ENCODE measurements around the gene F10. TPM values are rescaled to one million over a fixed set of nuclear protein-coding genes. Genes with fewer than 3 reads are reported as not detected.

F10 gene
- total RNA-seq, 1 experiment from 2014 or later: 0.18 TPM

- intact Hi-C loops (cut with micrococcal nuclease; ENCODE audit: unreplicated experiment) (no loop called here), in situ Hi-C loops (cut with HindIII; ENCODE audit: low pct_unique_long_range_greater_than_20kb, low sequenced_read_pairs) (no loop called here)
- ATAC-seq: no peak
- H3K27ac ChIP-seq (ENCODE audit: low read length): no peak overlapping the region
- CTCF ChIA-PET: no interaction called here
- H3K4me1 ChIP-seq (ENCODE audit: control insufficient read depth, insufficient read depth, low read length): peaks cover 8% of the 10 kb centered on the region
- no peaks in the 10 kb centered on the region for H3K9me3 ChIP-seq (ENCODE audit: control insufficient read depth, insufficient read depth, low read depth, low read length)
- TF ChIP-seq TCF7L2 (IDR thresholded peaks at IDR 0.05; ENCODE audit: low read depth, low read length) (no peak), CTCF (IDR thresholded peaks at IDR 0.05) (no peak), POLR2AphosphoS5 (IDR thresholded peaks at IDR 0.05; ENCODE audit: low read depth, low read length) (no peak), REST (IDR thresholded peaks at IDR 0.05; ENCODE audit: insufficient read depth in 1 of 2, low read depth in 2 of 2, low read length in 1 of 2) (no peak), SIN3A (IDR thresholded peaks at IDR 0.05; ENCODE audit: borderline replicate concordance, insufficient read depth, low read depth, low read length) (no peak)
- DNase-seq (ENCODE audit: low read depth, low spot score): no peak
- H3K4me3 ChIP-seq (ENCODE audit: low read depth in 2 of 2, low read length in 2 of 2): no peak overlapping the region
- no peaks in the 10 kb centered on the region for H3K36me3 ChIP-seq (ENCODE audit: control insufficient read depth, insufficient read depth, low read length)
- BruUV-seq (replicated peaks): no TSS peak
- POLR2A ChIA-PET: no interaction called here
- H3K27me3 ChIP-seq (ENCODE audit: control insufficient read depth, insufficient read depth, low read length): no peaks in the 10 kb centered on the region
These were observed 19.0 kb upstream of the F10 start for GRCh38 chr13:113103646-113104045.

- intact Hi-C loops (cut with micrococcal nuclease; ENCODE audit: unreplicated experiment): no loop called here
- TF ChIP-seq TCF7L2 (IDR thresholded peaks at IDR 0.05; ENCODE audit: low read depth, low read length): no peak
- no peak for TF ChIP-seq REST (IDR thresholded peaks at IDR 0.05; ENCODE audit: insufficient read depth in 1 of 2, low read depth in 2 of 2, low read length in 1 of 2)
- no peak for TF ChIP-seq SIN3A (IDR thresholded peaks at IDR 0.05; ENCODE audit: borderline replicate concordance, insufficient read depth, low read depth, low read length)
- TF ChIP-seq POLR2AphosphoS5 (IDR thresholded peaks at IDR 0.05; ENCODE audit: low read depth, low read length): no peak
- no peak for TF ChIP-seq CTCF (IDR thresholded peaks at IDR 0.05)
- CTCF ChIA-PET: interaction anchor here (0.6 kb wide), 1 partner anchor 70 kb away, joined by 3 read pairs; no protein-coding TSS in a partner anchor
- in situ Hi-C loops (cut with HindIII; ENCODE audit: low pct_unique_long_range_greater_than_20kb, low sequenced_read_pairs): no loop called here
- Histone ChIP-seq H3K4me3 (ENCODE audit: low read depth in 2 of 2, low read length in 2 of 2) (no peak within 1 kb of the TSS), H3K36me3 (ENCODE audit: control insufficient read depth, insufficient read depth, low read length) (no peaks in the 10 kb centered on the region), H3K9me3 (ENCODE audit: control insufficient read depth, insufficient read depth, low read depth, low read length) (no peaks in the 10 kb centered on the region), H3K27me3 (ENCODE audit: control insufficient read depth, insufficient read depth, low read length) (no peaks in the 10 kb centered on the region), H3K4me1 (ENCODE audit: control insufficient read depth, insufficient read depth, low read length) (peaks cover 8% of the 10 kb centered on the region), H3K27ac (ENCODE audit: low read length) (no peak within 1 kb of the TSS)
- ATAC-seq (peak; percentile 33; the same call in 1 of the 2 replicates), DNase-seq (ENCODE audit: low read depth, low spot score) (no peak)
- BruUV-seq (replicated peaks): no TSS peak
- POLR2A ChIA-PET: no interaction called here
These were observed 17.3 kb upstream of the F10 start, which contains the start of gene F7 for GRCh38 chr13:113105032-113105920. F7 (plus strand) TSS chr13:113105791; CDS start chr13:113105842, 51 bp downstream.

All from Panc1 (cell line).